Activated CD8-positive, alpha-beta T cell treated with anti-CD3 and anti-CD28 coated beads for 36 hours (primary cell): ENCODE measurements around the gene STATH. TPM values are rescaled to one million over a fixed set of nuclear protein-coding genes. Genes with fewer than 3 reads are reported as not detected.

Source experiments
- total RNA-seq, 2 experiments: library from RNA; stranded (reverse); gene quantifications; one replicate each; pipeline ENCODE4 v1.2.3, GENCODE V29; 2021

Gene STATH
- total RNA-seq, 2 experiments from 2014 or later, result not detected

Other genes with a start within 250 kb of the STATH start
- 1 to 10 TPM; 1.1 to 2.2 TPM for gene SULT1B1, start 235.3 kb upstream of the STATH start, total RNA-seq
- gene SULT1E1, start 135.8 kb upstream of the STATH start, total RNA-seq, result not detected
- not detected for gene CSN1S1, start 64.9 kb upstream of the STATH start, total RNA-seq
- not detected for gene CSN2, start 30.2 kb upstream of the STATH start, total RNA-seq
- not detected for gene HTN3, start 32.5 kb downstream of the STATH start, total RNA-seq
- gene HTN1, start 54.5 kb downstream of the STATH start, total RNA-seq, result not detected
- not detected for gene PRR27, start 158.3 kb downstream of the STATH start, total RNA-seq
- gene ODAM, start 199.8 kb downstream of the STATH start, total RNA-seq, result not detected
- not detected for gene FDCSP, start 230.2 kb downstream of the STATH start, total RNA-seq
- gene CSN3, start 246.6 kb downstream of the STATH start, total RNA-seq, result not detected